Measurements from ENCODE around the gene TAF1B.

Gene TAF1B

GRCh38 chr2:9807555-9808305 lies 35.5 kb upstream of the TAF1B start:
- no peak for DNase-seq

GRCh38 chr2:9808334-9809063 lies 34.8 kb upstream of the TAF1B start:
- DNase-seq: no peak

- no peak for DNase-seq
Measured at GRCh38 chr2:9809064-9809356, 34.3 kb upstream of the TAF1B start.

- no peak for DNase-seq
Measured at GRCh38 chr2:9809448-9810088, 33.7 kb upstream of the TAF1B start.

- DNase-seq: no peak
Measured at GRCh38 chr2:9811216-9811615, 32.1 kb upstream of the TAF1B start.

- no peak for DNase-seq
Measured at GRCh38 chr2:9811679-9812511, 31.4 kb upstream of the TAF1B start.

GRCh38 chr2:9812945-9813311 lies 30.3 kb upstream of the TAF1B start:
- DNase-seq: no peak

GRCh38 chr2:9813312-9814128 lies 29.8 kb upstream of the TAF1B start:
- DNase-seq: peak in 38 of 56 donors; percentile 7 to 76 (median 38)

GRCh38 chr2:9814129-9814868 lies 29.0 kb upstream of the TAF1B start:
- no peak for DNase-seq

GRCh38 chr2:9815076-9815475 lies 28.2 kb upstream of the TAF1B start:
- no peak for DNase-seq

- no peak for DNase-seq
Measured at GRCh38 chr2:9815844-9816279, 27.4 kb upstream of the TAF1B start.

- no peak for DNase-seq
Measured at GRCh38 chr2:9818097-9818496, 25.2 kb upstream of the TAF1B start.

- no peak for DNase-seq
Measured at GRCh38 chr2:9819551-9819950, 23.7 kb upstream of the TAF1B start.

GRCh38 chr2:9820020-9820973 lies 23.0 kb upstream of the TAF1B start:
- no peak for DNase-seq

GRCh38 chr2:9821805-9822445 lies 21.3 kb upstream of the TAF1B start:
- no peak for DNase-seq

GRCh38 chr2:9824441-9824840 lies 18.8 kb upstream of the TAF1B start:
- DNase-seq: no peak

GRCh38 chr2:9824956-9825720 lies 18.1 kb upstream of the TAF1B start:
- no peak for DNase-seq

- DNase-seq: no peak
Measured at GRCh38 chr2:9826208-9826607, 17.1 kb upstream of the TAF1B start.
